Uterus (tissue), 2 donors: ENCODE measurements around the gene ARL5A.

Experiments used
- CTCF ChIP-seq, 4 experiments: fragments of 200-600 bp in 2 of 4; fragments of 450-650 bp in 2 of 4; sonication (generic) in 2 of 4; IDR thresholded peaks; one replicate each; pipeline ENCODE4 v1.5.1; 2016 to 2019; ENCODE audit warnings: antibody characterized with exemption in 4 of 4, mild to moderate bottlenecking in 2 of 4, moderate library complexity in 1 of 4
- POLR2A ChIP-seq, 2 donors: fragments of 450-650 bp; IDR thresholded peaks; one replicate each; pipeline ENCODE4 v1.6.1; 2016; ENCODE audit warnings: antibody characterized with exemption in 2 of 2, mild to moderate bottlenecking in 1 of 2, moderate library complexity in 1 of 2

- TF ChIP-seq CTCF (IDR thresholded peaks at IDR 0.05), result no peak
- no peak for TF ChIP-seq POLR2A (IDR thresholded peaks at IDR 0.05)
Measured at GRCh38 chr2:151816843-151817242, 11.4 kb downstream of the ARL5A start.
